Measurements from ENCODE around the gene DMD. TPM values are rescaled to one million over a fixed set of nuclear protein-coding genes. Genes with fewer than 3 reads are reported as not detected.

DMD gene
- total RNA-seq = 1 to 10 TPM in 1 of 2 donors, under 1 TPM in 1; 0.32 to 1.8 TPM
- total RNA-seq = 1.5 to 3.0 reads per million in 2 donors

GRCh38 chrX:33211356-33212260 is at the start of gene DMD:
TSS of gene DMD (minus strand) at chrX:33211549. CDS start at chrX:33211312, 237 bp downstream.
- Mint-ChIP-seq H3K4me1 (no peaks in the 10 kb centered on the region), H3K27me3 (no peaks in the 10 kb centered on the region), H3K36me3 (ENCODE audit: low read depth) (no peaks in the 10 kb centered on the region), H3K27ac (no peak within 1 kb of the TSS), H3K4me3 (no peak within 1 kb of the TSS)
- ATAC-seq (no peak), DNase-seq (no peak)
- no peaks in the 10 kb centered on the region for H3K9me3 ChIP-seq (ENCODE audit: control insufficient read depth, low read length, poor library complexity, severe bottlenecking)

GRCh38 chrX:33252306-33252825 is 41.0 kb upstream of the DMD start:
- H3K4me3 Mint-ChIP-seq = no peak overlapping the region

GRCh38 chrX:33218819-33219218 is 7.5 kb upstream of the DMD start:
- DNase-seq (no peak), ATAC-seq (no peak)
- Mint-ChIP-seq H3K27ac (no peak overlapping the region), H3K36me3 (ENCODE audit: low read depth) (no peaks in the 10 kb centered on the region), H3K4me1 (no peaks in the 10 kb centered on the region), H3K4me3 (no peak overlapping the region), H3K27me3 (no peaks in the 10 kb centered on the region)
- H3K9me3 ChIP-seq (ENCODE audit: control insufficient read depth, low read length, poor library complexity, severe bottlenecking) = no peaks in the 10 kb centered on the region

More at GRCh38 chrX:33252306-33252825, 41.0 kb upstream of the DMD start:
- no peak overlapping the region for H3K27ac Mint-ChIP-seq
- no peaks in the 10 kb centered on the region for H3K36me3 Mint-ChIP-seq (ENCODE audit: low read depth)
- H3K4me1 Mint-ChIP-seq = no peaks in the 10 kb centered on the region
- H3K9me3 ChIP-seq (ENCODE audit: control insufficient read depth, low read length, poor library complexity, severe bottlenecking) = no peaks in the 10 kb centered on the region
- ATAC-seq = no peak
- no peaks in the 10 kb centered on the region for H3K27me3 Mint-ChIP-seq
- DNase-seq = no peak

GRCh38 chrX:33210156-33210555 is 1.2 kb downstream of the DMD start:
- Mint-ChIP-seq H3K36me3 (ENCODE audit: low read depth) (no peaks in the 10 kb centered on the region), H3K27me3 (no peaks in the 10 kb centered on the region), H3K4me1 (no peaks in the 10 kb centered on the region), H3K4me3 (no peak overlapping the region), H3K27ac (no peak overlapping the region)
- no peaks in the 10 kb centered on the region for H3K9me3 ChIP-seq (ENCODE audit: control insufficient read depth, low read length, poor library complexity, severe bottlenecking)
- no peak for DNase-seq
- ATAC-seq = no peak

- H3K9me3 ChIP-seq (ENCODE audit: control insufficient read depth, low read length, poor library complexity, severe bottlenecking) = no peaks in the 10 kb centered on the region
- no peaks in the 10 kb centered on the region for H3K36me3 Mint-ChIP-seq (ENCODE audit: low read depth)
- no peak for ATAC-seq
- no peaks in the 10 kb centered on the region for H3K27me3 Mint-ChIP-seq
- no peak overlapping the region for H3K4me3 Mint-ChIP-seq
- no peak overlapping the region for H3K27ac Mint-ChIP-seq
- no peak for DNase-seq
- H3K4me1 Mint-ChIP-seq = no peaks in the 10 kb centered on the region
Observed at GRCh38 chrX:33207056-33207455, 4.3 kb downstream of the DMD start.

GRCh38 chrX:33205321-33205720 is 6.0 kb downstream of the DMD start:
- H3K9me3 ChIP-seq (ENCODE audit: control insufficient read depth, low read length, poor library complexity, severe bottlenecking) = no peaks in the 10 kb centered on the region
- no peaks in the 10 kb centered on the region for H3K27me3 Mint-ChIP-seq
- no peak overlapping the region for H3K4me3 Mint-ChIP-seq
- DNase-seq (no peak), ATAC-seq (no peak)
- no peaks in the 10 kb centered on the region for H3K4me1 Mint-ChIP-seq
- H3K36me3 Mint-ChIP-seq (ENCODE audit: low read depth) = no peaks in the 10 kb centered on the region
- H3K27ac Mint-ChIP-seq = no peak overlapping the region

GRCh38 chrX:33204889-33205288 is 6.5 kb downstream of the DMD start:
- no peaks in the 10 kb centered on the region for H3K9me3 ChIP-seq (ENCODE audit: control insufficient read depth, low read length, poor library complexity, severe bottlenecking)
- Mint-ChIP-seq H3K4me1 (no peaks in the 10 kb centered on the region), H3K36me3 (ENCODE audit: low read depth) (no peaks in the 10 kb centered on the region), H3K27ac (no peak overlapping the region), H3K27me3 (no peaks in the 10 kb centered on the region), H3K4me3 (no peak overlapping the region)
- ATAC-seq (no peak), DNase-seq (no peak)

GRCh38 chrX:33198561-33199279 is 12.6 kb downstream of the DMD start:
- Mint-ChIP-seq H3K36me3 (ENCODE audit: low read depth) (no peaks in the 10 kb centered on the region), H3K27ac (no peak overlapping the region), H3K4me1 (no peaks in the 10 kb centered on the region), H3K4me3 (no peak overlapping the region), H3K27me3 (no peaks in the 10 kb centered on the region)
- ATAC-seq (no peak), DNase-seq (no peak)
- H3K9me3 ChIP-seq (ENCODE audit: control insufficient read depth, low read length, poor library complexity, severe bottlenecking) = no peaks in the 10 kb centered on the region

GRCh38 chrX:33195698-33196097 is 15.7 kb downstream of the DMD start:
- Mint-ChIP-seq H3K4me3 (no peak overlapping the region), H3K4me1 (no peaks in the 10 kb centered on the region), H3K27me3 (no peaks in the 10 kb centered on the region), H3K36me3 (ENCODE audit: low read depth) (no peaks in the 10 kb centered on the region), H3K27ac (no peak overlapping the region)
- DNase-seq = no peak
- ATAC-seq = no peak
- H3K9me3 ChIP-seq (ENCODE audit: control insufficient read depth, low read length, poor library complexity, severe bottlenecking) = no peaks in the 10 kb centered on the region

- H3K27ac Mint-ChIP-seq = no peak overlapping the region
- DNase-seq (no peak), ATAC-seq (no peak)
- no peak overlapping the region for H3K4me3 Mint-ChIP-seq
- no peaks in the 10 kb centered on the region for H3K4me1 Mint-ChIP-seq
- no peaks in the 10 kb centered on the region for H3K36me3 Mint-ChIP-seq (ENCODE audit: low read depth)
- H3K27me3 Mint-ChIP-seq = no peaks in the 10 kb centered on the region
- no peaks in the 10 kb centered on the region for H3K9me3 ChIP-seq (ENCODE audit: control insufficient read depth, low read length, poor library complexity, severe bottlenecking)
Observed at GRCh38 chrX:33194876-33195433, 16.4 kb downstream of the DMD start.

- no peak for DNase-seq
- no peaks in the 10 kb centered on the region for H3K27me3 Mint-ChIP-seq
- no peak for ATAC-seq
- no peaks in the 10 kb centered on the region for H3K4me1 Mint-ChIP-seq
- no peaks in the 10 kb centered on the region for H3K36me3 Mint-ChIP-seq (ENCODE audit: low read depth)
- no peaks in the 10 kb centered on the region for H3K9me3 ChIP-seq (ENCODE audit: control insufficient read depth, low read length, poor library complexity, severe bottlenecking)
- no peak overlapping the region for H3K27ac Mint-ChIP-seq
- H3K4me3 Mint-ChIP-seq = no peak overlapping the region
Observed at GRCh38 chrX:33194289-33194688, 17.1 kb downstream of the DMD start.

- no peaks in the 10 kb centered on the region for H3K9me3 ChIP-seq (ENCODE audit: control insufficient read depth, low read length, poor library complexity, severe bottlenecking)
- Mint-ChIP-seq H3K4me3 (no peak overlapping the region), H3K27ac (no peak overlapping the region), H3K36me3 (ENCODE audit: low read depth) (no peaks in the 10 kb centered on the region), H3K27me3 (no peaks in the 10 kb centered on the region), H3K4me1 (no peaks in the 10 kb centered on the region)
- DNase-seq (no peak), ATAC-seq (no peak)
Observed at GRCh38 chrX:33190016-33190415, 21.3 kb downstream of the DMD start.

GRCh38 chrX:33188881-33189280 is 22.5 kb downstream of the DMD start:
- no peak for ATAC-seq
- H3K36me3 Mint-ChIP-seq (ENCODE audit: low read depth) = no peaks in the 10 kb centered on the region
- H3K27ac Mint-ChIP-seq = no peak overlapping the region
- no peaks in the 10 kb centered on the region for H3K4me1 Mint-ChIP-seq
- no peak overlapping the region for H3K4me3 Mint-ChIP-seq
- H3K27me3 Mint-ChIP-seq = no peaks in the 10 kb centered on the region
- H3K9me3 ChIP-seq (ENCODE audit: control insufficient read depth, low read length, poor library complexity, severe bottlenecking) = no peaks in the 10 kb centered on the region
- no peak for DNase-seq

Measured in T-helper 17 cell (primary cell).